ENCODE results near the gene LMNA. TPM values are rescaled to one million over a fixed set of nuclear protein-coding genes. Genes with fewer than 3 reads are reported as not detected.

Gene LMNA
- total and polyA plus RNA-seq, 10 of the 15 experiments (the other 5 are each of a cell fraction or from before 2014, with no cell fraction given): 0.42 to 334 (median 81.1) TPM

- Histone ChIP-seq H3K27me3 (replicated peaks in 1 of 2; ENCODE audit: control insufficient read depth in 2 of 2, insufficient read depth in 2 of 2, low read length in 1 of 2) (no peaks in the 10 kb centered on the region), H3K27ac (ENCODE audit: control insufficient read depth, insufficient read depth) (no peak overlapping the region), H3K4me1 (ENCODE audit: control insufficient read depth, insufficient read depth, low read length) (peaks cover 31% of the 10 kb centered on the region), H3K36me3 (ENCODE audit: control insufficient read depth in 2 of 2, insufficient read depth in 2 of 2, low read length in 1 of 2) (peaks cover 0 to 2% of the 10 kb centered on the region in 2 experiments; a peak in 2 of 4 replicates), H3K79me2 (ENCODE audit: control insufficient read depth, insufficient read depth, low read length) (no peaks in the 10 kb centered on the region), H3K9me3 (replicated peaks; ENCODE audit: control insufficient read depth, insufficient read depth, low read length) (no peaks in the 10 kb centered on the region), H4K20me1 (ENCODE audit: control insufficient read depth, insufficient read depth) (no peaks in the 10 kb centered on the region), H2AFZ (ENCODE audit: control insufficient read depth, low read depth, low read length) (no peak overlapping the region), H3K4me2 (ENCODE audit: control insufficient read depth, insufficient read depth) (no peak overlapping the region), H3K9ac (ENCODE audit: control insufficient read depth, insufficient read depth, low read length) (no peak overlapping the region), H3K4me3 (no peak overlapping the region)
- ATAC-seq: no peak
- 76% methylated on average over 11 of the region's 11 CpGs for WGBS (ENCODE audit: insufficient coverage, insufficient replicate concordance, low lambda C conversion rate, missing lambda C conversion rate)
- ChIA-PET POLR2A (interaction anchor here (9.0 kb wide), 1 partner anchor 81 kb away, joined by 84 read pairs; no protein-coding TSS in a partner anchor), RAD21 (ENCODE audit: unreplicated experiment) (interaction anchor here (17.9 kb wide), 1 partner anchor 82 kb away, joined by 361 read pairs; no protein-coding TSS in a partner anchor), CTCF (interaction anchor here (0.6 to 16.8 kb wide), 10 partner anchors 12 to 237 kb away, joined by 3 to 502 read pairs (median 3); partner anchors contain the start of gene PMF1), SMC1A (ENCODE audit: uncharacterized antibody, unreplicated experiment) (interaction anchor here (0.8 to 22.3 kb wide), 5 partner anchors 10 to 174 kb away, joined by 3 to 411 read pairs (median 3); no protein-coding TSS in a partner anchor)
- DNase-seq (ENCODE audit: low read depth, low spot score): no peak
- no peak for FAIRE-seq
- no peak for TF ChIP-seq SUPT20H (IDR thresholded peaks at IDR 0.05; ENCODE audit: borderline replicate concordance, control insufficient read depth, low read depth, low read length)
- TF ChIP-seq SMAD5 (IDR thresholded peaks at IDR 0.05; ENCODE audit: low read depth): no peak
- no peak for TF ChIP-seq USF2 (IDR thresholded peaks at IDR 0.05; ENCODE audit: borderline replicate concordance, low read depth, low read length)
- TF ChIP-seq ZBTB11 (CRISPR knock-in tag; IDR thresholded peaks at IDR 0.05): no peak
- no peak for TF ChIP-seq IRF3 (IDR thresholded peaks at IDR 0.05)
- no peak for TF ChIP-seq TAF1 (IDR thresholded peaks at IDR 0.05; ENCODE audit: borderline replicate concordance, low read depth, low read length)
- no peak for TF ChIP-seq SIX5 (IDR thresholded peaks at IDR 0.05; ENCODE audit: low read depth, low read length, severe bottlenecking)
- TF ChIP-seq BHLHE40 (IDR thresholded peaks at IDR 0.05; ENCODE audit: borderline replicate concordance in 1 of 2, low read depth in 2 of 2, low read length in 1 of 2): no peak
- intact Hi-C loops (cut with micrococcal nuclease; ENCODE audit: unreplicated experiment): no loop called here
- BruUV-seq (replicated peaks): no TSS peak
- in situ Hi-C loops (cut with MboI): loop anchor here (5.0 kb wide), 1 partner anchor 173 kb away; no protein-coding TSS in a partner anchor
Observed at GRCh38 chr1:156143765-156144489, 29.4 kb downstream of the LMNA start.

Data from GM12878 (cell line).